Adrenal gland (tissue), 12 donors: ENCODE results near the gene NHSL2. TPM values are rescaled to one million over a fixed set of nuclear protein-coding genes. Genes with fewer than 3 reads are reported as not detected.

ENCODE experiments used
- DNase-seq, 7 donors: peaks; one replicate each; pipeline ENCODE4 v3.0.0-alpha.2; 2019 to 2020
- H3K27ac ChIP-seq, 5 donors: fragments of 200-600 bp; sonication (generic) in 4 of 5; 1 replicate in 3 of 5; 2 replicates in 2 of 5; pipeline versions ENCODE4 v1.5.1 to v1.8.0; 2016 to 2020; ENCODE audit warnings: mild to moderate bottlenecking in 1 of 5
- H3K27me3 ChIP-seq: fragments of 200-600 bp; 2 replicates; pipeline ENCODE4 v1.8.0; 2021
- H3K36me3 ChIP-seq, 2 donors: fragments of 200-600 bp; replicated peaks in 1 of 2; 1 replicate in 1 of 2; 2 replicates in 1 of 2; pipeline versions ENCODE4 v1.5.1 to v1.8.0; 2018 to 2022
- H3K4me1 ChIP-seq, 2 donors: fragments of 200-600 bp; replicated peaks in 1 of 2; 1 replicate in 1 of 2; 2 replicates in 1 of 2; pipeline versions ENCODE4 v1.5.1 to v1.8.0; 2018 to 2021
- H3K4me3 ChIP-seq, 4 donors: fragments of 200-600 bp; sonication (generic) in 3 of 4; one replicate each; pipeline ENCODE4 v1.5.1; 2016 to 2018
- H3K9me3 ChIP-seq, 3 donors: fragments of 200-600 bp; sonication (generic) in 1 of 3; replicated peaks in 1 of 3; 1 replicate in 2 of 3; 2 replicates in 1 of 3; pipeline versions ENCODE4 v1.5.1 to v1.8.0; 2016 to 2021
- CTCF ChIP-seq, 6 experiments: fragments of 450-650 bp in 4 of 6; fragments of 200-600 bp in 2 of 6; sonication (generic) in 1 of 6; IDR thresholded peaks; 1 replicate in 5 of 6; 2 replicates in 1 of 6; pipeline versions ENCODE4 v1.5.1 to v1.8.0; 2016 to 2021; ENCODE audit warnings: antibody characterized with exemption in 6 of 6, mild to moderate bottlenecking in 2 of 6, moderate library complexity in 1 of 6
- POLR2A ChIP-seq, 2 donors: fragments of 450-650 bp; IDR thresholded peaks; one replicate each; pipeline ENCODE4 v1.6.1; 2017; ENCODE audit warnings: antibody characterized with exemption in 2 of 2, mild to moderate bottlenecking in 2 of 2, moderate library complexity in 1 of 2
- WGBS, 4 donors: extraction: QIAGEN DNeasy Blood & Tissue Kit in 2 of 4; methylation state at CpG; one replicate each; pipeline versions ENCODE4 v1.1.5 to v1.1.7; 2013 to 2017; 5-methylcytosine and 5-hydroxymethylcytosine counted together
- intact Hi-C, 2 donors: fragments of 100-400 bp; cut with DNase I; formaldehyde crosslinking; loops; one replicate each; pipeline versions ENCODE4 v1.14.1 to v1.15.0; 2022 to 2023
- polyA plus RNA-seq, 3 donors: library from polyadenylated mRNA; stranded (reverse); fragments of 200-250 nt in 2 of 3; fragments of 350-450 nt in 1 of 3; fragmentation: Illumina TruSeq in 1 of 3; extraction: RNeasy Lipid Tissue Mini Kit (QIAGEN cat#74804) in 1 of 3; gene quantifications; one replicate each; pipeline ENCODE4 v1.2.3, GENCODE V29; 2013 to 2014
- total RNA-seq, 9 donors: library from RNA; depleted of rRNA in 4 of 9; stranded (reverse); fragments of >200 nt in 4 of 9; fragments of 120-200 nt in 1 of 9; fragmentation: NEBNext Ultra II Directional in 1 of 9; extraction: Animal tissue kit (Norgen Biotek cat#: 25700) in 1 of 9; gene quantifications; one replicate each; pipeline versions ENCODE4 v1.1.0 to v1.2.4, GENCODE V29; 2013 to 2023
- donor health status: healthy with polysubstance abuse.
- donor health status: Bipolar disorder and iron deficiency.
- donor health status: DM: yes; HTN: yes; CAD: no.
- donor health status: DM: no; HTN: no; CAD: no.
- donor health status: DM: no; HTN: no; CAD: no.
- donor health status: DM: yes; HTN: yes; CAD: no.

NHSL2 gene
- total and polyA plus RNA-seq, 12 donors, result 1.3 to 18.2 (median 4.8) TPM

DNA sequence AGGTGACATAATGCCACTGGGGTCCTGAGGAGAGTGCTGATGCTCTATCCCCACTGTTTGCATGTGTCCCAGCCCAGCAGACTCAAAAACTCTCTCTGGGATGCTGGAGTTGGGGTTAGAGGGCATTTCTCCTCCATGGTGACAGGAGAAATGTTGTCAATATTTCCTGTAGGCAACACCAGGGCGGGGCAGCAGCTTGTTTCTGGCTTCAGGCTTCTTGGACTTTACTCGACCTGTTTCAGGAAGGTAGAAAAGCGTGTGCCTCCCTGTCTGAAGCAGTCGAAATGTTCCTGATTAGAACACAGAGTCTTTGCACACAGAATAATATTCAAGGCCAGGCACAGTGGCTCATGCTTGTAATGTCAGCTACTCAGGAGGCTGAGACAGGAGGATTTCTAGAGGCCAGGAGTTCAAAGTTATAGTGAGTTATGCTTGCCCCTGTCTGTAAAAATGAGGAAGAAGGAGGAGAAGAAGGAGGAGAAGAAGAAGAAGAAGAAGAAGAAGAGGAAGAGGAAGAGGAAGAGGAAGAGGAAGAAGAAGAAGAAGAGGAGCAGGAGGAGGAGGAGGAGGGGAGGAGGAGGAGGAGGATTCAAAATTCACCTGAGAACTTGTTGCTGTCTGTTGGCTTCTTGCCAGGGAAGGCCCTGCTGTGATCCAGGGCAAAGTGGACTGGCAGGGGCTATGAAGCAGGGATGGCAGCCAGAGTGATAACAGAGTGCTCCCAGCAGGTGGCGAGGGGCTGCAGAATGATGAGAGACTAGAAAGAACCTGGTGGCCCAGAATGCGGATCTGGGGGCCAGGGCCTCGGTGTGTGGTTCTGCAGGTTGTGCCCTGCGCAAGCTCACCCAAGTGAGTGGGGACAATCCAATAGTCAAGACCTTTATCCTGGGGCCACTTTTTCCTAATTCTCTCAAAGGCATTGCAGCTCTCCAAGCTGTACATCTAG is 138.1 kb downstream of the NHSL2 start:
- TF ChIP-seq CTCF (IDR thresholded peaks at IDR 0.05) (no peak), POLR2A (IDR thresholded peaks at IDR 0.05) (no peak)
- intact Hi-C loops, result no loop called here
- 58 to 82% (median 70%) methylated on average over 4 to 8 of the region's 8 CpGs for WGBS, 4 donors
- no peaks in the 10 kb centered on the region for H3K9me3 ChIP-seq
- peaks cover 0 to 7% of the 10 kb centered on the region in 2 donors for H3K4me1 ChIP-seq
- no peak overlapping the region for H3K4me3 ChIP-seq
- no peaks in the 10 kb centered on the region for H3K36me3 ChIP-seq
- no peaks in the 10 kb centered on the region for H3K27me3 ChIP-seq
- DNase-seq, result no peak
- no peak overlapping the region for H3K27ac ChIP-seq

- intact Hi-C loops, result no loop called here
- H3K4me1 ChIP-seq, result peaks cover 0 to 7% of the 10 kb centered on the region in 2 donors
- TF ChIP-seq POLR2A (IDR thresholded peaks at IDR 0.05) (no peak), CTCF (IDR thresholded peaks at IDR 0.05) (no peak)
- H3K27me3 ChIP-seq, result no peaks in the 10 kb centered on the region
- 54 to 74% (median 70%) methylated on average over 4 to 5 of the region's 5 CpGs for WGBS, 4 donors
- H3K9me3 ChIP-seq, result no peaks in the 10 kb centered on the region
- no peaks in the 10 kb centered on the region for H3K36me3 ChIP-seq
- H3K27ac ChIP-seq, result no peak overlapping the region
- DNase-seq, result no peak
- no peak overlapping the region for H3K4me3 ChIP-seq
Observed at GRCh38 chrX:72050011-72050410, 139.4 kb downstream of the NHSL2 start.

- Histone ChIP-seq H3K4me1 (no peaks in the 10 kb centered on the region), H3K4me3 (no peak overlapping the region), H3K27ac (no peak overlapping the region), H3K27me3 (no peaks in the 10 kb centered on the region), H3K9me3 (no peaks in the 10 kb centered on the region), H3K36me3 (no peaks in the 10 kb centered on the region)
- TF ChIP-seq CTCF (IDR thresholded peaks at IDR 0.05) (no peak), POLR2A (IDR thresholded peaks at IDR 0.05) (no peak)
- DNase-seq, result no peak
- WGBS, 4 donors, result 85 to 95% (median 89%) methylated on average over 2 of the region's 2 CpGs
- intact Hi-C loops, result no loop called here
Observed at GRCh38 chrX:72051589-72051988, 140.9 kb downstream of the NHSL2 start.

- Histone ChIP-seq H3K27me3 (no peaks in the 10 kb centered on the region), H3K9me3 (no peaks in the 10 kb centered on the region), H3K4me1 (no peaks in the 10 kb centered on the region), H3K27ac (no peak overlapping the region), H3K36me3 (no peaks in the 10 kb centered on the region), H3K4me3 (no peak overlapping the region)
- intact Hi-C loops, result no loop called here
- DNase-seq, result no peak
- 48 to 71% (median 67%) methylated on average over 5 of the region's 5 CpGs for WGBS, 4 donors
- no peak for TF ChIP-seq POLR2A (IDR thresholded peaks at IDR 0.05)
- no peak for TF ChIP-seq CTCF (IDR thresholded peaks at IDR 0.05)
Observed at GRCh38 chrX:72052415-72053090, 141.9 kb downstream of the NHSL2 start.
